Head of caudate nucleus (tissue), 42 donors: ENCODE measurements around the gene GSTA2.
"Not testable (repeated sequence)": the region's sequence is repeated elsewhere in the genome, so short reads cannot be mapped to it uniquely, and the experiment has no call there.

Experiments
- DNase-seq, 42 donors: peaks; one replicate each; pipeline versions ENCODE4 v3.0.0 to v3.0.0-alpha.2; 2020 to 2021; ENCODE audit warnings: mixed read lengths in 7 of 42
- intact Hi-C: fragments of 100-400 bp; cut with DNase I; formaldehyde crosslinking; loops from one replicate; pipeline ENCODE4 v1.15.0; 2022

GSTA2 gene

DNA sequence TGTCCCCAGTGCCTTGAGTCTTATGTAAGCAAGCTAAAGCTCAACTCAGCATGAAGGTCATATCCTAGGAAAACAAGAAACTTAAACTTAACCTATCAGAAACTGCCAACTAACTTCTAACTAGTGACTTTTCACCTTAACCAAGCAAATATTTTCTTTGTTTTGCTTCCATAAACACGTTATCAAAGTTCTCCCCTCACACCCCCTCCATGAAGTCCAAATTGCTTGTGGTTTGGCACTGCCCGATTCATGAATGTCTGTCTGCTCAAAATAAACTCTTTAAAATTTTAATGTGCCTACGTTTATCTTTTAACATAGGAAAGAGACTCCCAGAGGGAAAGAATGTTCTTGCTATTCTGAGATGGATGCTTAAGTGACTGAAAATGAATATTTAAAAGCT, 34.9 kb downstream of the GSTA2 start:
- no peak for DNase-seq
- intact Hi-C loops: no loop called here

DNA sequence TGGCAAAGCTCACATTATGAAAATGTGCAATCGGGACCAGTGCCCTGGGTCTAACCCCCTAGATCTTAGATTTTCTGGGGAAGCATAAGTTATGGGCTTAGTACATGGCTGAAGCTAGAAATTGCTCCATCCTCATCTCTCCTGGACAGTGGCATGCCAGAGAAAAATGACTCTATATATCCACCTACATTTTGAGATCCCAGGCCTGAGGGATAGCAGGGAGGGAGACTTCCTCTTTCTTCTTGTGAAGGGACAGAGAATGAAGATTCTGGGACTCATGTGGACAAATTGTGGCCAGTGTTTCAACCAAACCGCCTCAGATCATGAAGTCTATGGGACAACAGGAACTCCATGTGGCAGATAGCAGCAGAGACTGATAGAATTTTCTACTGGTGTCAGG, 35.4 kb downstream of the GSTA2 start:
- DNase-seq: peak in 1 of 42 donors; percentile 12
- intact Hi-C loops: no loop called here

DNA sequence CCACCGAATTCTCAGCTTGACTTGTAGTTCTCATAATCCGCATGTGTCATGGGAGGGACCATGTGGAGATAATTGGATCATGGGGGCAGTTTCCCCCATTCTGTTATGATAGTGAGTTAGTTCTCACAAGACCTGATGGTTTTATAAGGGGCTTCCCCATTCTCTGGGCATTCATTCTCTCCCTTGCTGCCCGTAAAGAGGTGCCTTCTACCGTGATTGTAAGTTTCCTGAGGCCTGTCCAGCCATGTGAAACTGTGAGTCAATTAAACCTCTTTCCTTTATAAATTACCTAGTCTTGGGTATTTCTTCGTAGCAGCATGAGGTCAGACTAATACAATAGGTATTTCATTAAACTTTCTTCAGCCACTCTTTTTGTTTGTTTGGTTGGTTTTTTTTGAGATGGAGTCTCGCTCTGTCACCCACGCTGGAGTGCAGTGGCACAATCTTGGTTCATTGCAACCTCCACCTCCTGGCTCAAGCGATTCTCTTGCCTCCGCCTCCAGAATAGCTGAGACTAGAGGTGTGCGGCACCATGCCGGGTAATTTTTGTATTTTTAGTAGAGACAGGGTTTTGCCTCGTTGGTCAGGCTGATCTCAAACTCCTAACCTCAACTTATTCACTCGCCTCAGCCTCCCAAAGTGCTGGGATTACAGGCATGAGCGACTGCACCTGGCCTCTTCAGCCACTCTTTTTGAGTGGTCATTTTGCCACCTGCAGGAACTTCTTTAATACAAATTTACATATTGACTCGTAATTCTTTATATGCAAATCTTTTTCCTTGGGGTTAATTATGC, 36.3 kb downstream of the GSTA2 start:
- intact Hi-C loops: no loop called here
- DNase-seq: peak in 1 of 42 donors; percentile 21

DNA sequence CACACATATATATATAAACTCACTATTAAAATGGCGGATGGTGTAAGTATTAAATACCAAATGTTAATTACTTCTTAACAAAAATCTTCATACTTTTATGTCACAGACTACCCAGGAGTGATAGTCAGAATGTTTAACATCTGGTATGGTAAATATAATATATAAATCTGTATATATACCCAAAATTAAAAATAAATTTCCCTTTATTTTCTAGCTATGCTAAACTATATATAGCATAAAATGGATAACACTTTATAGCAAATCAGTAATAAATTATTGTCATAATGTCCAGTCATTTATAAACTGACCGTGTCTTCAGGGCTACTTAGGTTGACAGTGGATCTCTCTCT, 37.1 kb downstream of the GSTA2 start:
- no peak for DNase-seq
- intact Hi-C loops: no loop called here

DNA sequence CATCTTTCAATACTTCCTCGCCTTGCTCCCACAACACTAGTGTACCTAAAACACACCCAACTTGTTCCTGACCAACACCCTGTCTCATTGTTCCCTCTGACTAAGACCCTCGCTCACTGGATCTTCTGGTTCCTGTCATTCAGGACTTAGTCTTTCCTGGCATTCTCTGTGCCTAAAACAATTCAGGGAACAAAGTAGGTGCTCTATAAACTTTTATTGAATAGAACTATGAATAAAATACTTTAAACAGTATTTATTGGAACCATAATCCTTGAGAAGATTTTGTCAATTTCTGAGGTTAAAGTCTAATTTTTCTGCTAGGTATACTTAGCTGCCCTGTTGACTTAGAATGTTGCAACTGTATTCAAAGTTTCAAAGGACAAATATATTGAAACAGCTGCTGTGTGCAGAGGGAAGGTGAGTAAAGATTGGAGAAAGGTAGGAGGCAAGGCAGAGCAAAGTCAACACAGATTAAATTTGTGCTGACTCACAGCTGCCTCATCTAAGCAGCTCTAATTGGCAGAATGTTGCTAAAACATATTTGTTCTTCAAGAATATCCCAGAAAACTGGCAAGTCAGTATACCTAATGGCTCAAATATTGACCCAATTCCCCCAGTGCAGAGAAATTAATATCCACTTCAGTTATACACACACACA, 37.6 kb downstream of the GSTA2 start:
- intact Hi-C loops: no loop called here
- DNase-seq: peak in 2 of 42 donors; percentile 6 to 18

DNA sequence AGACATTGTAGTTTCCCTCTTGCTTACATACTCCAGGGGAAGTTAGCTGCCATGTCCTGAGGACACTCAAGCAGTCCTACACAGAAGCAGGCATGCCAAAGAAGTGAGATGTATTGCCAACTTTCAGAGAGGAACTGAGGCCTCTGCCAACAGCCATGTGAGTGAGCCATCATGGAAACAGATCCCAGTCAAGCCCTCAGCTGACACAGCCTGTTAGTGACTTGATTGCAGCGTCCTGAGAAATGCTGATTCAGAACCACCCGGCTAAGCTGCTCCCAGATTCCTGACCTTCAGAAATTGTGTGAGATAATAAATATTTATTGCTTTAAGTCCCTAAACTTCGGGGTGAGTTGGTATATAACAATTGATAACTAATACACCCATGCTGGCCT, 38.1 kb downstream of the GSTA2 start:
- intact Hi-C loops: no loop called here
- DNase-seq: peak in 1 of 42 donors; percentile 20

DNA sequence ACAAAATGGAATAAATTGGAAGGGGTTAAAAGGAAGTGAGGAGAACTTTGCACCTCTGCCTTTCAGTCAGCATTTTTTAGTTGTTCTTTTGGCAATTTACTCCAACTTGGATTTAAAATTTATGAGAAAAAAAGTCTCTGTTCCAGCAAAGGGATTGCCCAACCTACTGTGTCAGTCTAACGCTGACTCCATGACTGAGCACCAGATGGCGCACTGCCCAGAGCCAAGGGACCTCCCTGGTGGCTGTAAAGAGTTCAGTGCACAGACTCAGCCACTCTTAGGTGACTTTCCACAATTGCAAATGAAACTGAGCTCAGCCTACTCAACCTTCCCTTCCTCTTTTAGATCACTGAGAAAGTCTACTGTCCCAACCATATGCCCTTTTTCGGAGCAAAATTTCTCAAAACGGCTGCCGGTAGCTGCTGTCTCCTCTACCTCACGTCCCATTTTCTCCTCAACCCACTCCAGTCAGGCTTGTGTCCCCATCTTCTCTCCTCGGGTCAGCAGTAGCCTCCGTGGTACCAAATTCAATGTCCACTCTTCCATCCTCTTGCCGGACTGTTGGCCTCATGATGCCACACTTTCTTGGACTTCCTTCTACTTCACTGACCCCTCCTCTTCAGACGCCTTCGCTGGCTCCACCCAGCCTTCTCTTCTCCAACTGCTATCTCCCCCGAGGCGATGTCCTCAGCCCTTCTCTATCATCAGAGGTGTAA, 38.7 kb downstream of the GSTA2 start:
- peak in 40 of 42 donors; percentile 21 to 78 (median 53) for DNase-seq
- intact Hi-C loops: no loop called here

DNA sequence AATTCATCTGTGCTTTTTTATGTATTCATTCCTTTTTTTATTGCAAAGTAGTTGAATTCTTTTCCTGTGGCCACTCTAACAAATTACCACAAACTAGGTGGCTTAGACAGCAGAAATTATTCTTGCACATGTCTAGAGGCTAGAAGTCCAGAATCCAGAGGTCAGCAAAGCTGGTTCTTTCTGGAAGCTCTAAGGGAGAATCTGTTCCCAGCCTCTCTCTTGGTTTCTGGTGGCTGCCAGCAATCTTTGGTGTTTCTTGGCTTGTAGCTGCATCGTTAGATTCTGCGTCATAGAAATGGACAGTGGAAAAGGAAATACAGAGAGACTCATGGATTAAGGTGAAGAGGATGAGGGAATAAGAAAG, 39.3 kb downstream of the GSTA2 start:
- intact Hi-C loops: no loop called here
- peak in 1 of 42 donors; percentile 21 for DNase-seq

DNA sequence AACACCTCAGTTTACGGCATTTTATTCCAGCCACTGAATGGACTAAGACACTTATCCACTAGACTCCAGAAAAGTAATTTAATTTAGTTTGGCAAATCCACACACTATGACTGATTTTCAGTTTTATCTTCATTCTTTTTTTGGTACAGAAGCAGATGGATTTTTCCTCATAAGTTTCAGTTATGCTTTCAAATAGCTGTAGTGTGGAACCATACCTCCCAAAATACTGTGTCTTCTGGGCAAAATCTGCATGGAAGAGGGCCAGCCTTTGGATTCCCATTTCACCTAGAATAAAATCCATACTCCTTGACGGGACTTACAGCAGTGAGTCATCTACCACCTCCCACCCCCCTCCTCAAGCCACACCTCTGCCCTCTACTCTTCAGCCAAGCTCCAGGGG, 43.0 kb downstream of the GSTA2 start:
- no peak for DNase-seq
- intact Hi-C loops: no loop called here

DNA sequence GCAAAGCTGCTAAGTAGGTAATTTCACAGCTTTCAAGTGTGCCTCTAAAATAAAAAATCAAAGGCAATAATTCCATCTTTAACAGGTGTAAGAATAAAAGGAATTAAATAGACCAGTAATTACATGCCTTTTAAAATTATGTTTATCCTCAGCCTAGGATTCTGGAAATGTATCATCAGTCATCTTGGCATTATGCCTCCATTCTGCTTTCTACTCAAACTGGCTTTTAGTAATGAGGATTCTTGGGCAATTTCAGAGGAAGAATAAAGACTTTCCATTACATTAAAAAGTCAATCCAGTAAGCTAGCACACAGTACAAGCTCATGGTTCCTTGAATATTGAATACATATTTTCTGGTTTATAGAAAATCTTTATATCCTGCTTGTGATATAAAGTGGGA, 44.7 kb downstream of the GSTA2 start:
- no peak for DNase-seq
- intact Hi-C loops: no loop called here

DNA sequence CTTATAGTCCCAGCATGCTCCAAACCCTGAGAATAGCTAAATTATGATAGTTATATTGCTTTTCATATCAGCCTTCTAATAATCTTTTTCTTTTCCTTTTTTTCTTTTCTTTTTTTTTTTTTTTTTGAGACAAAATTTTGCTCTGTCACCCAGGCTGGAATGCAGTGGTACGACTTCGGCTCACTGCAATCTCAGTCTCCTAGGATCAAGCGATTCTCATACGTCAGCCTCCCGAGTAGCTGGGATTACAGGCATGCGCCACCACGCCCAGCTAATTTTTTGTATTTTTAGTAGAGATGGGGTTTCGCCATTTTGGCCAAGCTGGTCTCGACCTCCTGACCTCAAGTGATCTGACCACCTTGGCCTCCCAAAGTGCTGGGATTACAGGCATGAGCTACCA, 48.5 kb downstream of the GSTA2 start:
- DNase-seq, intact Hi-C loops: not testable (repeated sequence)

DNA sequence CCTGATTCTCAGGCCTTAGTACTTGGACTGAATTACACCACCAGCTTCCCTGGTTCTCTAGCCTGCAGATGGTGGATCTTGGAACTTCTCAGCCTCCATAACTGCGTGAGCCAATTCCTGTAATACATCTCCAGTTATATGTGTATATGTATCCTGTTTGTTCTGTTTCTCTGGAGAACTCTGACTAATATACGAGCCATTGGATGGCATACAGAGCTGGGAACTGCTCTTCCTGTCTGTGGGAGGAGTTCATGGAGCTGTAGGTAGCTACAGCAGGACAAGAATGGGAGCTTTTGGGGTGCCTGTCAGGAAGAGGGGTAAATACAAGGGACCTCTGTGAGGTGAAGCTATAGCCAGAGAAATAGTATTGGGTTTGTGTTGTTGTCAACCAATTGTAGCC, 51.1 kb downstream of the GSTA2 start:
- intact Hi-C loops: no loop called here
- DNase-seq: no peak

DNA sequence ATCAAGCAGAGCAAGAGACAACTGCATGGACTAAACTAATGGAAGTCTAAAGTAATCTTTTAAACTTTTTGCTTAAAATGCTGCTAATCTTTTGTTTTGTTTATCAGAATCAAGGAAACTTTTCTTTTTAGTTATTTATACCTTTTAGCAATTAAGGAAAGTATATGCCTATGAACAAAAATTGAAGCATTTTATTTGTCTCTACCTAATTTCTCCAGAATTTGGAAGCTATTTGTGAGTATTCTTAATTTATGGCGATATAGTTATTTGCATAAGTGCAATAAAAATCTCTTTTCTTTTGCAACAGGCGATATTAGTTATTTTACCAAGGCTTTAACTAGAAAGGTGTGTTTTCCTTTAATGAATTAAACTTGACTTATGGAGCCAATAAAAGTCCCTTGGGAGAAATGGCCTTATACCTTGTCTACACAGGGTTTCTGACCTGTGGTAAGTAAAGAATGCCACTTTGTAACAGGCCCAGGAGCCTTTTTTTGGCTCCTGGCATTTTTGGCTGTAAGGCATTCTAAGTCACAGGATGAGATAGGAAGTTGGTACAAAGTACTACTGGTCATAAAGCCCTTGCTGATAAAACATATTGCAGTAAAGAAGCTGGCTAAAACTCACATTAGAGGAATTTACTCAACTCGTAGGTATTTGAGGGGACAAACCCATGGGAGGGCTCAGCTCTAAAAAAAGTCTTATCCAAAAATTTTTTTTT, 55.2 kb downstream of the GSTA2 start:
- no peak for DNase-seq
- intact Hi-C loops: no loop called here

DNA sequence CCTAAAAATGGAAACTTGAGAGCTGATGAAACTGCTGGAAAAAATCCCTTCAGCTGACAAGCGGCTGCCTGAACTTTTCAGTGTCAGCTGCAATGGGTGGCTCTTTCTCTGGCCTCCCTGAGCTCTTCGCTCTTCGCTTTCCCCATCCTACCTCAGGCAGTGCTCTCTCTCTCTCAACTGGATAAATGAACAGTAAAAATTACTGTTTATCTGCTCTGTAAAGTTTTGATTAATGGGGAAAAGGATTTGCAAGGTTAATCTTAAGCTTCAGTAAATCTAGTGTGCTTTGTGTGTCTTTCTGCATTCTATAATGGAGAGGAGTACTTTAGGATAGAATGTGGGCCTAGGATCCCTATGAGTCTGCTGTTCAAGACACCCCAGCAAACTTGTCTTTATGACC, 57.3 kb downstream of the GSTA2 start:
- intact Hi-C loops: no loop called here
- DNase-seq: no peak

DNA sequence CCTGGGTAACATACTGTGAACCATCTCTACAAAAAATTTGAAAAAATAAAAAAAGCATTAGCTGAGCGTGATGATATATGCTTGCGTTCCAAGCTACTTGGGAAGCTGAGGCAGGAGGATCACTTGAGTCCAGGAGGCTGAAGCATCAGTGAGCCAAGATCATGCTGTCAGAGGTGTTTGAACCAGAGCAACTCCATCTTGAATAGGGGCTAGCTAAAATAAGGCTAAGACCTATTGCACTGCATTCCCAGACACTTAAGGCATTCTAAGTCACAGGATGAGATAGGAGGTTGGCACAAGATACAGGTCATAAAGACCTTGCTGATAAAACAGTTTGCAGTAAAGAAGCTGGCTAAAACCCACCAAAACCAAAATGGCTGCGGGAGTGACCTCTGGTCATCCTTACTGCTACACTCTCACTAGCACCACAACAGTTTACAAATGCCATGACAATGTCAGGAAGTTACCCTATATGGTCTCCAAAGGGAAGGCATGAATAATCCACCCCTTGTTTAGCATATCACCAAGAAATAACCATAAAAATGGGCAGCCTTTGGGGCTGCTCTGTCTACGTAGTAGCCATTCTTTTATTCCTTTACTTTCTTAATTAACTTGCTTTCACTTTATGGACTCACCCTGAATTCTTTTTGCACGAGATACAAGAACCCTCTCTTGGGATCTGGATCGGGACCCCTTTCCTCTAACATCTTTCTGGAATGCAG, 58.3 kb downstream of the GSTA2 start:
- intact Hi-C loops, DNase-seq: not testable (repeated sequence)

DNA sequence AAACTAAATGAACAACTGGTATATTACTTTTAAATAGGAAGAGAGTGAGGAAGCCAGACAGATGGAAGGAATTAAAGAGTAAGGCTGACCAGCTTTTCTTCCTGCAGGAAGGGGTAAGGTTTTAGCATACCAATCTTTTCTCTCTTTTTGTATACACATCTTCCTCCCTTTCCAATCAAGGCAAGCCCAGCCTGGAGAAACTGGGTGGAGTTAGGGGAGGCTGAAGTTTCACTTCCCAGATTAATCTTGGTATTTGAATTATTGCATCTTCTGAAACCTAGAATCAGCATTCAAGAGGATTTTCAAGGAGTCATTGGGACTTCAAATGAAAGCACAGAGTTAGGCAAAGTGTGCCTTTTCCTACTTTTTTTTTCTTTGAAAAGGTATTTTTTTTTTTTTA, 59.2 kb downstream of the GSTA2 start:
- intact Hi-C loops: no loop called here
- DNase-seq: no peak
